Keratinocyte (primary cell): Measurements from ENCODE around the gene GPAM. TPM values are rescaled to one million over a fixed set of nuclear protein-coding genes. Genes with fewer than 3 reads are reported as not detected.

Experiments used
- DNase-seq: peaks from one replicate; pipeline ENCODE4 v3.0.0-alpha.2; 2011; ENCODE audit warnings: low read depth, missing footprints, low spot score
- FAIRE-seq: peaks from 2 replicates; lab custom pipeline; 2011; peaks lifted over from hg19 to GRCh38; lab: Jason Lieb, UNC
- H2AFZ ChIP-seq: 2 replicates; pipeline ENCODE4 v1.6.0; 2012; ENCODE audit warnings: low read length, control low read depth, inconsistent platforms; ENCODE audit not compliant: control insufficient read depth
- H3K27ac ChIP-seq: 2 replicates; pipeline ENCODE4 v1.5.1; 2011; ENCODE audit warnings: low read length; ENCODE audit not compliant: control insufficient read depth, insufficient read depth
- H3K27me3 ChIP-seq: 3 replicates; pipeline ENCODE4 v1.6.0; 2011; ENCODE audit warnings: low read length; ENCODE audit not compliant: control insufficient read depth, insufficient read depth; ENCODE audit errors: extremely low read depth
- H3K36me3 ChIP-seq, 2 experiments: 2 replicates in 1 of 2; 3 replicates in 1 of 2; pipeline ENCODE4 v1.5.1; 2011; ENCODE audit warnings: low read length in 2 of 2, mild to moderate bottlenecking in 1 of 2; ENCODE audit not compliant: control insufficient read depth in 2 of 2, insufficient read depth in 2 of 2; ENCODE audit errors: extremely low read depth in 1 of 2
- H3K4me1 ChIP-seq: 3 replicates; pipeline ENCODE4 v1.5.1; 2011; ENCODE audit warnings: low read length; ENCODE audit not compliant: control insufficient read depth, insufficient read depth; ENCODE audit errors: extremely low read depth
- H3K4me2 ChIP-seq: 3 replicates; pipeline ENCODE4 v1.6.0; 2011; ENCODE audit warnings: low read depth, low read length; ENCODE audit not compliant: control insufficient read depth, insufficient read depth; ENCODE audit errors: extremely low read depth
- H3K4me3 ChIP-seq, 3 experiments: fragments of 200-600 bp in 1 of 3; sonication (generic) in 1 of 3; 2 replicates in 2 of 3; 3 replicates in 1 of 3; pipeline ENCODE4 v1.5.1; 2011 to 2016; ENCODE audit warnings: low read length in 3 of 3, mild to moderate bottlenecking in 3 of 3, control low read depth in 2 of 3, inconsistent platforms in 1 of 3, low read depth in 1 of 3, mixed read lengths in 1 of 3, mixed run types in 1 of 3, moderate library complexity in 1 of 3; ENCODE audit not compliant: control insufficient read depth in 2 of 3, insufficient read depth in 2 of 3; ENCODE audit errors: extremely low read depth in 1 of 3
- H3K79me2 ChIP-seq: 2 replicates; pipeline ENCODE4 v1.6.0; 2012; ENCODE audit warnings: low read length; ENCODE audit not compliant: control insufficient read depth, insufficient read depth
- H3K9ac ChIP-seq: 3 replicates; pipeline ENCODE4 v1.6.0; 2011; ENCODE audit warnings: low read length; ENCODE audit not compliant: control insufficient read depth, insufficient read depth; ENCODE audit errors: extremely low read depth
- H3K9me1 ChIP-seq: 3 replicates; pipeline ENCODE4 v1.6.0; 2011; ENCODE audit warnings: low read length; ENCODE audit not compliant: control insufficient read depth, insufficient read depth; ENCODE audit errors: extremely low read depth
- H3K9me3 ChIP-seq: 2 replicates; pipeline ENCODE4 v1.5.1; 2012; ENCODE audit warnings: low read depth, low read length; ENCODE audit not compliant: control insufficient read depth
- H4K20me1 ChIP-seq: 3 replicates; pipeline ENCODE4 v1.6.0; 2011; ENCODE audit warnings: low read length; ENCODE audit not compliant: control insufficient read depth, insufficient read depth; ENCODE audit errors: extremely low read depth
- EZH2 ChIP-seq: IDR thresholded peaks from one replicate; pipeline ENCODE4 v1.6.1; 2012; ENCODE audit warnings: inconsistent platforms, mild to moderate bottlenecking, low read length, moderate library complexity
- dilution Hi-C: fragments of 300-500 bp; cut with MboI; formaldehyde crosslinking; loops from one replicate; pipeline ENCODE4 v1.7.0; 2020; ENCODE audit warnings: low sequenced_read_pairs; ENCODE audit not compliant: extremely low pct_ligation_motif_present
- polyA plus RNA-seq, 5 experiments: library from polyadenylated mRNA; depleted of rRNA in 3 of 5; stranded (reverse) in 3 of 5; stranded (forward) in 1 of 5; unstranded in 1 of 5; fragments of >200 nt; gene quantifications; 1 replicate in 1 of 5; 2 replicates in 3 of 5; 3 replicates in 1 of 5; pipeline versions ENCODE4 v1.2.1 to v1.2.3, GENCODE V29; 2011 to 2012; ENCODE audit warnings: missing spikeins in 2 of 5, low read depth in 1 of 5, low replicate concordance in 1 of 5
- TF ChIP-seq, protein P1 (sequence below), 3 experiments: IDR thresholded peaks in 1 of 3; conservative IDR thresholded peaks in 1 of 3; optimal IDR thresholded peaks in 1 of 3; 2 replicates in 2 of 3; 3 replicates in 1 of 3; pipeline versions ENCODE3 to v1.5.1; 2011; ENCODE audit warnings: low read length in 3 of 3, mild to moderate bottlenecking in 3 of 3, moderate library complexity in 2 of 3, control low read depth in 1 of 3, inconsistent platforms in 1 of 3; ENCODE audit not compliant: insufficient read depth in 2 of 3; ENCODE audit errors: extremely low read depth in 1 of 3

Gene GPAM
- polyA plus RNA-seq, 1 donor (not counting 4 experiments of a cell fraction or from before 2014, with no cell fraction given): 7.4 TPM

DNA sequence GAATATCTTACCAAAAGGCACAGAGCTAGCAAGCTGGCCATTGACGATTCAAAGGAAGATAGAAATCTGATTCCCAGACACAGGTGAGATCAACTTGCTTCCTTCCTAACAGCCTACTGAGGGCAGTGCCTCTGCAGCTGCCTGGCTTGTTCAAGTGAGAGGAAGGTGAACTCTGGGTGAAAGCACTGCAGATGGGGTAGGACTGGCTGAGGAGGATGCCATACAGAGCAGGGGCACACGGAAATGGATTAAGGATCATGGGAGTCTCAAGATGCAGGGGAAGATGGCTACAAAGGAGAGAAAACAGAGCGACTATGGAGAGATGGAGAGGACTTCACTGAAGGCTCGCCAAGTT, 34.4 kb upstream of the GPAM start:
- H3K4me1 ChIP-seq: no peaks in the 10 kb centered on the region
- no peak overlapping the region for H3K9ac ChIP-seq
- H4K20me1 ChIP-seq: no peaks in the 10 kb centered on the region
- no peaks in the 10 kb centered on the region for H3K36me3 ChIP-seq
- no peak overlapping the region for H3K27ac ChIP-seq
- FAIRE-seq (no peak), DNase-seq (no peak)
- no peaks in the 10 kb centered on the region for H3K9me3 ChIP-seq
- H3K79me2 ChIP-seq: no peaks in the 10 kb centered on the region
- no peaks in the 10 kb centered on the region for H3K27me3 ChIP-seq
- TF ChIP-seq EZH2: no peak
- TF ChIP-seq, protein P1, sequence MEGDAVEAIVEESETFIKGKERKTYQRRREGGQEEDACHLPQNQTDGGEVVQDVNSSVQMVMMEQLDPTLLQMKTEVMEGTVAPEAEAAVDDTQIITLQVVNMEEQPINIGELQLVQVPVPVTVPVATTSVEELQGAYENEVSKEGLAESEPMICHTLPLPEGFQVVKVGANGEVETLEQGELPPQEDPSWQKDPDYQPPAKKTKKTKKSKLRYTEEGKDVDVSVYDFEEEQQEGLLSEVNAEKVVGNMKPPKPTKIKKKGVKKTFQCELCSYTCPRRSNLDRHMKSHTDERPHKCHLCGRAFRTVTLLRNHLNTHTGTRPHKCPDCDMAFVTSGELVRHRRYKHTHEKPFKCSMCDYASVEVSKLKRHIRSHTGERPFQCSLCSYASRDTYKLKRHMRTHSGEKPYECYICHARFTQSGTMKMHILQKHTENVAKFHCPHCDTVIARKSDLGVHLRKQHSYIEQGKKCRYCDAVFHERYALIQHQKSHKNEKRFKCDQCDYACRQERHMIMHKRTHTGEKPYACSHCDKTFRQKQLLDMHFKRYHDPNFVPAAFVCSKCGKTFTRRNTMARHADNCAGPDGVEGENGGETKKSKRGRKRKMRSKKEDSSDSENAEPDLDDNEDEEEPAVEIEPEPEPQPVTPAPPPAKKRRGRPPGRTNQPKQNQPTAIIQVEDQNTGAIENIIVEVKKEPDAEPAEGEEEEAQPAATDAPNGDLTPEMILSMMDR (optimal IDR thresholded peaks at IDR 0.05 in 1 of 3, IDR thresholded peaks at IDR 0.05 in 1 of 3, conservative IDR thresholded peaks at IDR 0.05 in 1 of 3; ENCODE audit: extremely low read depth in 1 of 3, insufficient read depth in 2 of 3, low read length in 3 of 3): no peak
- no peak overlapping the region for H3K4me2 ChIP-seq
- H3K4me3 ChIP-seq: no peak overlapping the region
- H2AFZ ChIP-seq: no peak overlapping the region
- dilution Hi-C loops: no loop called here
- H3K9me1 ChIP-seq: no peaks in the 10 kb centered on the region

DNA sequence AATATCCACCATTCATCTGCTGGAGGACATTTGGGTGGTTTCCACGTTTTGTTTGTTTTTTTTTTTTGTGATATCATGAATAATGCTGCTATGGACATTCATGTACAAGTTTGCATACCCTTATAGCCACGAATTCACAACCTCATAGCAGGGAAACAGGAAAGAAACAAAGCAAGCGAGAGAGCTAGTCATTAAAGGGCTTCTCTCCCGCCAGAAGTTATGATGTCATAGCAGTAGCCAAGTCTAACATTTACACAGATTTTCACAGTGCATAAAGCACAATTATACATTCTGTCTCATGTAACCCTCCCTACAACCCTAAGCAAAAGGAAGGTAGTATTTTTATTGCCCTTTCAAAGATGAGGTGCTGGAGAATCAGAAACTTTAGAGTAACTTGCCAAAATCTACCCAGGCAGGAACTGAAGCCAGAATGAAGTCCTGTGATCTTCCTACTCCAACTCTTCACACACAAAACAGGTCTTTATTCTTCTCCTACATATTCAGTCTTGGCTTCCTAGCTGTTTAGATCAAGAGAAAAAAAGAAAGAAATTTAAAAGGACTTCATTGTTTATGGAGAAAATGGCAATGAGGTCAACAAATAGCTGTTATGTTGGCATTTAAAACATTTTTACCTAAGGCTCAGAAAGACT, 33.9 kb upstream of the GPAM start:
- no peak for FAIRE-seq
- dilution Hi-C loops: no loop called here
- TF ChIP-seq EZH2: no peak
- TF ChIP-seq, protein P1 (optimal IDR thresholded peaks at IDR 0.05 in 1 of 3, IDR thresholded peaks at IDR 0.05 in 1 of 3, conservative IDR thresholded peaks at IDR 0.05 in 1 of 3; ENCODE audit: extremely low read depth in 1 of 3, insufficient read depth in 2 of 3, low read length in 3 of 3): no peak

More for the DNA sequence above, 33.9 kb upstream of the GPAM start:
- H3K9me3 ChIP-seq: no peaks in the 10 kb centered on the region
- H3K27me3 ChIP-seq: no peaks in the 10 kb centered on the region
- H3K4me1 ChIP-seq: no peaks in the 10 kb centered on the region
- no peak overlapping the region for H2AFZ ChIP-seq
- no peak overlapping the region for H3K4me3 ChIP-seq
- H3K9me1 ChIP-seq: no peaks in the 10 kb centered on the region
- no peak overlapping the region for H3K27ac ChIP-seq
- DNase-seq: no peak
- H3K4me2 ChIP-seq: no peak overlapping the region
- no peaks in the 10 kb centered on the region for H3K36me3 ChIP-seq
- no peak overlapping the region for H3K9ac ChIP-seq
- H3K79me2 ChIP-seq: no peaks in the 10 kb centered on the region
- no peaks in the 10 kb centered on the region for H4K20me1 ChIP-seq
